ENCODE measurements around the gene CTNNA3. TPM values are rescaled to one million over a fixed set of nuclear protein-coding genes. Genes with fewer than 3 reads are reported as not detected.

Gene CTNNA3
- total and polyA plus RNA-seq, 4 donors = 0.16 to 2.4 (median 1.4) TPM

DNA sequence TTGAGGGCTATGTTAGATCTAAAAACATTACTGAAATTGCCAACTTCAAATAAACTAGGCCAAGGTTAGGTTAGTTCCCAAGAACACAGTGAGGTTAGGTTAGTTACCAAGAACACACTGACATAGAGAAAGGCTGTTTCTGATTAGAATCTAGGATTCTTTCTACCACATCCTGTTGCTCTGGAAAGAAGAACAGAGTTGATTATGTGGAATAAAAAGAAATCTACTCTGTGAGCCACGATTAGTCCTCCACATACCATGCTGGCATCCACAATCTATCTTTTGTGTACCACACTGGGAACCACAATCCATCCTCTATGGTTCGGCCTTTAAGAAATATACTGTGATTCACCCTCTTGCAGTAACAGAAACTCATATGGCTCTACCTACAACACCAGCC is 678.8 kb downstream of the CTNNA3 start:
- Histone ChIP-seq H3K9ac (ENCODE audit: low read depth in 1 of 2, low read length in 2 of 2) (no peak overlapping the region), H3K27me3 (ENCODE audit: control insufficient read depth in 4 of 4, insufficient read depth in 4 of 4, low read length in 3 of 4) (no peaks in the 10 kb centered on the region), H3K36me3 (ENCODE audit: control insufficient read depth in 4 of 4, insufficient read depth in 3 of 4, low read depth in 1 of 4, low read length in 3 of 4) (no peaks in the 10 kb centered on the region), H3K9me3 (ENCODE audit: control insufficient read depth in 4 of 4, low read length in 3 of 4) (no peaks in the 10 kb centered on the region), H3K4me3 (ENCODE audit: low read depth in 1 of 3, low read length in 3 of 3) (no peak overlapping the region), H3K27ac (ENCODE audit: low read depth in 1 of 2, low read length in 2 of 2) (no peak overlapping the region), H3K4me1 (ENCODE audit: control insufficient read depth in 4 of 4, insufficient read depth in 4 of 4, low read length in 3 of 4) (no peaks in the 10 kb centered on the region)
- WGBS = 92% methylated on average over 2 of the region's 2 CpGs
- DNase-seq (ENCODE audit: low spot score) = no peak
- no peak for TF ChIP-seq TAF1 (conservative IDR thresholded peaks at IDR 0.05)
- TF ChIP-seq REST (IDR thresholded peaks at IDR 0.05) = no peak
- no peak for TF ChIP-seq JUND (IDR thresholded peaks at IDR 0.05)
- TF ChIP-seq, protein P1, sequence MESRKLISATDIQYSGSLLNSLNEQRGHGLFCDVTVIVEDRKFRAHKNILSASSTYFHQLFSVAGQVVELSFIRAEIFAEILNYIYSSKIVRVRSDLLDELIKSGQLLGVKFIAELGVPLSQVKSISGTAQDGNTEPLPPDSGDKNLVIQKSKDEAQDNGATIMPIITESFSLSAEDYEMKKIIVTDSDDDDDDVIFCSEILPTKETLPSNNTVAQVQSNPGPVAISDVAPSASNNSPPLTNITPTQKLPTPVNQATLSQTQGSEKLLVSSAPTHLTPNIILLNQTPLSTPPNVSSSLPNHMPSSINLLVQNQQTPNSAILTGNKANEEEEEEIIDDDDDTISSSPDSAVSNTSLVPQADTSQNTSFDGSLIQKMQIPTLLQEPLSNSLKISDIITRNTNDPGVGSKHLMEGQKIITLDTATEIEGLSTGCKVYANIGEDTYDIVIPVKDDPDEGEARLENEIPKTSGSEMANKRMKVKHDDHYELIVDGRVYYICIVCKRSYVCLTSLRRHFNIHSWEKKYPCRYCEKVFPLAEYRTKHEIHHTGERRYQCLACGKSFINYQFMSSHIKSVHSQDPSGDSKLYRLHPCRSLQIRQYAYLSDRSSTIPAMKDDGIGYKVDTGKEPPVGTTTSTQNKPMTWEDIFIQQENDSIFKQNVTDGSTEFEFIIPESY (IDR thresholded peaks at IDR 0.05) = no peak
- TF ChIP-seq SP1 (IDR thresholded peaks at IDR 0.05) = no peak
- TF ChIP-seq FOXA2 (IDR thresholded peaks at IDR 0.05) = no peak
- TF ChIP-seq EGR1 (IDR thresholded peaks at IDR 0.05; ENCODE audit: low read depth in 2 of 2) = no peak

GRCh38 chr10:67015225-67015624 is 680.8 kb downstream of the CTNNA3 start:
- WGBS = 85% methylated on average over 1 of the region's 1 CpG
- TF ChIP-seq GABPA (IDR thresholded peaks at IDR 0.05 in 1 of 2, conservative IDR thresholded peaks at IDR 0.05 in 1 of 2) = no peak
- no peak for TF ChIP-seq YY1 (IDR thresholded peaks at IDR 0.05)
- TF ChIP-seq, protein P1 (IDR thresholded peaks at IDR 0.05) = no peak
- TF ChIP-seq RXRA (IDR thresholded peaks at IDR 0.05) = no peak
- TF ChIP-seq EGR1 (IDR thresholded peaks at IDR 0.05; ENCODE audit: low read depth in 2 of 2) = no peak
- TF ChIP-seq NR2F2 (IDR thresholded peaks at IDR 0.05) = no peak
- no peak for TF ChIP-seq REST (IDR thresholded peaks at IDR 0.05)
- no peak for TF ChIP-seq TAF1 (conservative IDR thresholded peaks at IDR 0.05)
- TF ChIP-seq HNF4A (conservative IDR thresholded peaks at IDR 0.05) = no peak
- TF ChIP-seq SP1 (IDR thresholded peaks at IDR 0.05) = no peak
- no peak for TF ChIP-seq HNF4G (IDR thresholded peaks at IDR 0.05)
- H3K9ac ChIP-seq (ENCODE audit: low read depth in 1 of 2, low read length in 2 of 2) = no peak overlapping the region
- no peak overlapping the region for H3K27ac ChIP-seq (ENCODE audit: low read depth in 1 of 2, low read length in 2 of 2)
- no peaks in the 10 kb centered on the region for H3K9me3 ChIP-seq (ENCODE audit: control insufficient read depth in 4 of 4, low read length in 3 of 4)
- H3K4me3 ChIP-seq (ENCODE audit: low read depth in 1 of 3, low read length in 3 of 3) = no peak overlapping the region
- no peaks in the 10 kb centered on the region for H3K36me3 ChIP-seq (ENCODE audit: control insufficient read depth in 4 of 4, insufficient read depth in 3 of 4, low read depth in 1 of 4, low read length in 3 of 4)
- no peaks in the 10 kb centered on the region for H3K4me1 ChIP-seq (ENCODE audit: control insufficient read depth in 4 of 4, insufficient read depth in 4 of 4, low read length in 3 of 4)
- DNase-seq (ENCODE audit: low spot score) = no peak
- H3K27me3 ChIP-seq (ENCODE audit: control insufficient read depth in 4 of 4, insufficient read depth in 4 of 4, low read length in 3 of 4) = no peaks in the 10 kb centered on the region
